HG02943 (cell line): ENCODE data around the gene GABARAP.

Experiments
- ATAC-seq: cut with Tn5 transposase; IDR thresholded peaks from one replicate; pipeline ENCODE4 v1.9.1; 2021; ENCODE audit warnings: mild to moderate bottlenecking, low read depth, moderate library complexity; ENCODE audit not compliant: unreplicated experiment

GABARAP gene

DNA sequence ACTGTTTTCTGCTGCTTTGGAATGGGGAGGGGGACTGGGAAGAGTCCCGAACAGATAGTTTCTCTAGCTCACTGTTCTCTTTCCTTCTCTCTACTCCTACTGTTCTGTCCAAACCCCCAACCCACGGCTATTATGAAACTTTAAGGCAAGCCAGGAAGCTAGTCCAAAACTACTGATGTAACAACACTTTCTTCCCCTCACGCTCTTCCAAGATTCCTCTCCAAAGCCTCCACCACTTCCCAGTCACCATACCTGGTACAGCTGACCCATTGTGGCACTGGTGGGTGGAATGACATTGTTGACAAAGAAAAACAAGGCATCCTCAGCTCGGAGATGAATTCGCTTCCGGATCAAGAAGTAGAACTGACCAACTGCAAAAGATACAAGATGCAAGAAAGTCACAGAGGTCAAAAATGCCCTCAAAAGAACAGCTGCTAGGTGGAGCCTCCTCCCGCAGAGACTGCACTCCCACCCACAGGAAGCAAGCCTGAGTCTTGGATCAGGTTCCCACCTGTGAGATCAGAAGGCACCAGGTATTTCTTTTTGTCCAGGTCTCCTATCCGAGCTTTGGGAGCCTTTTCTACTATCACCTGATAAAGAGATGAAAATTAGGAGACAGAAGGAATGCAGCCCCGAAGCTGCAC, 1.0 kb downstream of the GABARAP start:
- no peak for ATAC-seq

DNA sequence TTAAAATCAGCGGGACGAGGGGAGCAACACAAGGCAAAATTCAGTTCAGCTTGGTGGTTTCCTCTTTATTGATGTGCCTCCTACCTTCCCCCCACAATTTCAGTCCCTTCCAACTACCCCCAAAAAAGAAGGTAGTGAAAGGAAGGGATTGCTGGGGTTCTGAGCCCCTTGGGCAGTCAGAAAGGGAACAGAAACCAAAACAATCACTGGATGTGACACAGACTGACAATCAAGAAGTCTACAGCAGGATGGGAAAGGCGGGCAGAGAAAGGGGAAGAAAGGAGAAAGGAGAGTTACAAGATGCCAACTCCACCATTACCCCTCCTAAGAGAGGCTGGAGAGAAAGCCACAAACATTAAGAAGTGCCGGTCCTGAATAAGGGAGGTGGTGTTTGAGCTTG, 1.9 kb downstream of the GABARAP start:
- ATAC-seq, result no peak

DNA sequence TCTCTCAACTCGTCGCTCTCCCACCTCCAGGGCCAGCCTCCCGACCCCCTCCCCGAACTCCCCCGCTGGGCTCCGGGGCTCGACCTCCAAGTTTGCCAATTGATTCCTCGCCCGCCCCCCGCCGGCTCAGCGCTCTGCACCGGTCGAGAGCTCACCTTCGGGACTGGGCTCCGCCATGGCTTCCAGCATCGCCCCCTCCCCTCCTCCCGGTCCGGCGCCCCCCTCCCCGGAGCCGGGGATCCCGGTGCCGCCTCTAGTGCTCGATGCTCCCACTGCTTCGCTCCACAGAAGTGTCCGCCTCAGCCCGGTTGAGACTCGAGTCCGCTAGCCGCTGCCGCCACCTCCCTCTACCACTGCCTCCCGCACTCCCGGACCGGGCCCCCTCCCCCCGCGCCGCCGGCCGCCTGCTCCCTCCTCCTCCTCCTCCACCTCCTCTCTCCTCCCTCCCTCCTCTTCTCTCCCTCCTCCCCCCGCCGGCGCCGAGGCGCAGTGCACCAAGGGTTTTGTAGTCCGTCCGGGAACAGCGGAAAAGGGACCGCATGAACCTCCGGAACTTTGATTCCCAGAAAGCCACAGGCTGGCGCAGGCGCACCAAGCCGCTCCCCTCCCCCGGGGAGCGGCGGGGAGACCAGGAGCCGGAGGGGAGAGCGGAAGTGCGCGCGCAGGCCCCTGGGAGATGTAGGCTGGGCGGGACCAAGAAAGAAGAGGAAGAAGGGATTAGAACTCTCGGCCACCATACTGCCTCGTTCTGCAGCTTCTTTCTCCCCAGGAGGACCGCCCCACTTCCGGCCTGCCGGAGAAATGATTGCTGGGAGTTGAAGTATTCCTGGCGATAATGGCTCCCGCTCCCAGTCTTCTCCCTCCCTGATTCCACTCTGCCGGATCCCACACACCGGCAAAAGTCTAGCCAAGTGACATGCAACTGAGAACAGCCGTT, 2.9 kb downstream of the GABARAP start, which contains the start of gene PHF23:
TSS of gene PHF23 (minus strand) at position 367 of the 937 bp plus-strand sequence. CDS start at position 189, 178 bp downstream.
- ATAC-seq, result peak; percentile 52

DNA sequence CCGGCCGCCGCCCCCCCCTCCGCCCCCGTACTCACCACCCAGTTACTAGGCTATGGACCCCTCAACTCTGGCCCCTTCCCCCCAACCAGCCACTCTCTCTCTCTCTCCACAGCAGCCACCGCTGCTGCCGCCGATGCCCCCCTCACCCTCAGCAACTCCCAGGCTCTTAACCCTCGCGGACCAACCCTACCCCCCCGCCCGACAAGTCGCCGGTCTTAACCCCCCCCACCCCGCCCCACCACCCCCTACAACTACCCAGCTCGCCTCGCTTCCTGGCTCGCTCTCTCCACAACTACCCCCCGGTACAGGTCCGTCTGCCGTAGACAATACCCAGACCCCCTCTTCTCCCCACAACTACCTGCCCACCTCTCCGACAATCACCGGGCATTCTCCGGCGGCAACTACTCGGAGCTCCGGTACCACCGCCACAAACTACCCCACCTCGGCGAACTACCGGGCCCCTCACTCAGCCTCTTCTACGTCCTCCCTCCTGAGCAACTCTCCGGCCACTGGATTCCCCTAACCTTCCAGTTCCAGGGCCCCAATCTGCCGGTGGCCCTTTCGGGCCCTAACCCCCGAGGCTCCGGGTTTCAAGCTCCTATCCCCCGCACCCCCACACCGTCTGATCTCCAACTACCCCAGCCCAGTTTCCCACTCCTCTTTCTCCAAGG, 3.7 kb downstream of the GABARAP start:
- ATAC-seq, result no peak

DNA sequence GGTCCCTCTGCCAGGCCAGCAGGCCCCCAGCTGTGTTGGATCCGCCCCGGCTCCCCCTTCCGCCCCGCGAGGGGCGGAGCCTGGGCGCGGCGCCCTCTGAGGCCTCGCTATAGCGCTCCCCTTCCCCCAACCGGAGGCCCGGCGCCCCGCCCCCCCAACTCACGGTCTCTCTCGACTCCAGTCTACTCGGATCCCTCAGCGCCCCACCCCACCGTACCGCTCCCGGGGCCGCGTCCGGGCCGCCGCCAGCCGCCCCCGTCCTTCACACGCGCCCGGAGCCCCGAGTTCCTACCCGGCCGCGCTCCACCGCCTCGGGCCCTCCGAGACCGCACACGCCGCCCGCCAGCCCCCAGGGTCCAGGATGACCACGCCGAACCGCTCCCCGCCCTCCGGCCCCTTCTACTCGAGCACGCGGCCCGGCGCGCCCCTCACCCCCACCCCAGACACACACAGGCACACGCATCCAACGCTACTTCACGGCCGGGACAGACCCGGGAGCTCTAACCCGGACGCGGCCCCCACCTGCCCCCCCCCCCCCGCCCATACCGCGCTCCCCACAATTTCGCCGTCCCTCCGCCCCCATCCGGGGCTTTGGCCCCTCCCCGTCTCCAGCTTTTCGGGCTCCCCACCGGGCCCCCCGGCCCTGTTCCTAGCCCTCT, 4.4 kb downstream of the GABARAP start:
- no peak for ATAC-seq

DNA sequence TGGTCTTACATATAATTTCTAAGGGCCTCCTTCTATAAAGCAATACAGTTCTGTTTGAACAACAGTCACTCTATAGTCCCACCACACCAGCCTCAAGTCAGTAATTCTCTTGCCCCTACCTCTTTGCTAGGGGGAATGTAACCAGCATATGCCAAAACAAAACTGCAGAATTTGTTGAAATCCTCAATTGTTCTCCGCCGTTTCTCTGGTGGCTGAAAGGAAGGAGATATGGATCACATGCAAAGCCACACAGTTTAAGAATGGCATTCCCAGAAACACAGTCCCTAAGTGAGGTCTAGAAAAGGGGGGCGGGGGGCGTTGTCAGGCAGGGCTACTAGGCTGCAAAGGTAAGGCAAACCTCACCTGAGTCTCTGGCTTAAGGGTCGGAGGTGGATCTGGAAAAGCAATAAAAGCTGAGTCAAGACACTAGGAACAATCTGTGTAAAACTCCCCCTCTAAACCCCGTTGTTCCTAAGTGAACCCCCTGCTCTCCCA, 4.9 kb downstream of the GABARAP start:
- no peak for ATAC-seq

DNA sequence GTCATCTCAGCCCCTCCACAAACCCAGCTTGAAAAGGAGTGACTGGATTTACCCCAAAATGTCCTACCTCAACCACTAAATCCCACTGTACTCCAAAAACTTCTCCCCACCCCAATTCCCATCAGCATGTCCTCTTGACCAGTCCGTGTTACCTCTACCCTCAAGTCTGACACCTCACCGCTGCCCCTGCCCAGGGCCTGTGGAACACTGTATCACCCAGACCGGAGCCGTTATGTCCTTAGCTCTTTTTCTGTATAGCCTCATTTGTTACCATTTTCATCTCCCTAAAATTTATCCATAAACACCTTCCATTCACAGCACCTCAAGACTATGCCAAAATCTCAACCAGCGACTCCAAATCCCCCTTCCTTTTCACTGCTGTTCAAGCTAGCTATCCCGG, 5.4 kb downstream of the GABARAP start:
- ATAC-seq, result no peak

DNA sequence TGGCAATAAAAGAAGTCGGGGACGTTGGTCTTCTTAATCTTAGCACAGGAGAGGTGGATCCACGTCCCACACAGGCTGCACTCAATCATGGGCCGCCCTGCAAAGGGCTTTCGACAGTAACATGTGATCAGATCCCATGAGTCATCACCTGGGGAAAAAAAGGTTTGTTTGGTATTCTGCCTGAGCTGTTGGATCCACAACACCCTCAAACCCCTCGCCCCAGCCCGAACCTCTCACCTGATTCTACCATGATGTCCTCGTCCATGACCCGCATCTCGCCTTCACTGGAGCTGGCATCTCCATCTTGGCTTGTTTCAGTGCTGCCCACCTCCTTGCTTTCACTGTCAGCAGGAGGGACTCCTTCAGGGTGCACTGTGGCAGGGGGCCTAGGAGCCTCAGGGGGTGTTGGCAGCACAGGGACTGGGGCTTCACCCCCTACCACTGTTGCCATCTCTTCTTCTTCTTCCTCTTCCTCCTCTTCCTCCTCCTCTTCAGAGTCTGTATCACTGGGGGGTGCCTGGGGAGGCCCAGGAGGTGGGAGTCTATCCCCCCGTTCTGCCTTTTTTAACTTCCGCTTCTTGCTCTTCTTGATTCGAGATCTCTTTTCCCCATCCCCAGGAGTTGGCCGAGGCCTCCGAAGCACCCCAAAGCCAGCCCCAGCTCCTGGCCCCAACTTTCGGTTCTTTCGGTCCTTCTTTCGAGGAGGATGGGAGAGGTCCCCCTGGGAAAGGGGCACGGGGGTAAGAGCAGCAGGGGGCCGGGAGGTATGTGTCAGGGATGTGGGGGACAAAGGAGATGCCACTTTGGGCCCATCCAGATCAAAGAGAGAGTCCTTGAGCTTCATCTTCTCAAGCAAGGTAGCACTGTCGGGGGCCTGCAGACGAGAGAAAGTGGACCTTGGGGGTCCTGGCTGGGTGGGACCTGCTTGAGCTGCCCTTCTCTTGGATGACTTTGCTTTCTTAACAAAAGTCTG, 6.3 kb downstream of the GABARAP start:
- ATAC-seq, result no peak

DNA sequence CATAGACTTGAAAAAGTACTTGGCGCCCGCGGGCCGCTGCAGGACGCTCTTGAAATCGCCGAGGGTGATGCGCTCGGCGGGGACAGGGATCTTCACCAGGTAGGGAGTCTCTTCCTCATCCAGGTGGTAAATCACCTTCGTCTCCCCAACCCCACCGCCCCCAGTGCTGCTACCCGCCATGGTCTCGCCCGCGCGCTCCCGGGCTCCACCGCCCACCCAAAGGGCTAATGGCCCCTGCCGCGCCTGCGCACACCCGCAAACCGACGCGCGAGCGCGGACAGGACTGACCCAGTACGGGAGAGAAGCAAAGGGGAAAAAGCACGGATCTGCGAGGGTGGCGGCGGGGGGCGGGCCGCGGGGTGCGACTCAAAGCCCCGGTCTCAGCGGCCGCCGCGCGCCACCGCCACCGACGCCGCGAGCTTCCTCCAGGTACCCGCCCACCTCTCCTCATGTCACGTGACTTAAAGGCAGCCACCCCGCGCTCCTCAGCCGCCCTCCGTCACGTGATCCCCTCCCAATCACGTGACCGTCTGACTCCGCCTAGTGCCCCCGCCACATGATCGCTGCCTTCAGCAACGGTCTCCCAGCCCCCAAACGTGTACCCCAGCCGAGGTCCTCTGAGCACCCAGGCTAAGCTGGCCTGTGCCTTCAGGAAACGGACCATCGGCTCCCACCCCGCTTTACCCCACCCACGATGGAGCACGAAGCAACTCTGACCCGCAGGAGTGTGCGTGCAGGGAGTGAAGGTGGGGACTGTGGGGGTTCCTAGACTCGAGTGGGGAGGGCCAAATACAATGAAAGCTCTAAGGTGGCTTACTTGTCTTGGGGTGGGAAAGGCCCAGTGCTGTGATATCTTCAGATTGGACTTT, 7.9 kb downstream of the GABARAP start, which contains the start of gene DVL2:
TSS of gene DVL2 (minus strand) at position 435 of the 869 bp plus-strand sequence. CDS start at position 180, 255 bp downstream.
- ATAC-seq, result peak; percentile 49

DNA sequence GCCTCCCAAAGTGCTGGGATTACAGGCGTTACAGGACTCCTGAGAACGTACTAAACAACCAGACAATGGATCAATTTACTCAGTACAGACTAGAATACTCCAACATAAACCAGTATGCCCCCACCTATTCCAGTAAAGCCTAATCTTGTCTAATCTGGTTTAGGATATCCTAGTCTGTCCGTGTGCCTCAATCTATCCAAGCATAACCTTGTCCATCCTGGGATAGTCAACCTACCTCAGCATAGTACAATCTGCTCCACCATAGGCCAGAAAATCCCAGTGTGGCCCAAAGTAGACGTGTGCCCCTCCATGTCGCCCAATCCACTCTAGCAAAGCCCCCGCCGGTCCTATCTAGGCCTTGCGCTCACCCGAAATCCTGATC, 8.6 kb downstream of the GABARAP start:
- ATAC-seq, result no peak

DNA sequence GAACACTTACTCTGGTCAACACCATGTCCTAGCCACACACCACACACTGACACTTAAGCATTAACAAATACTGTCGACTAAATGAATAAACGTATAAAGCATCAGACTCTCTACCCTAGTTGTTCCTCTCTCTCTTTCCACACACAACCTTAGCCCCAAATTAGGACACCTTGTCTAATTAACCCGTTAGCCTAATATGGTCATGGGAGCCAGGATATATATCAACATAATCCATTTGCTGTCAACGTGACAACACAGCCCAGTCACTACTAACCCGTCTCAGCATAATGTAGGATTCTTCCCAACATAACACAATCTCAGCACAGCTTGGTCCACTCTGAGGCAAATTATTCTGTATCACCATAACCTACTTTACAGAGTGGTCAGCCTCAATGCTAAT, 10.1 kb downstream of the GABARAP start:
- no peak for ATAC-seq

DNA sequence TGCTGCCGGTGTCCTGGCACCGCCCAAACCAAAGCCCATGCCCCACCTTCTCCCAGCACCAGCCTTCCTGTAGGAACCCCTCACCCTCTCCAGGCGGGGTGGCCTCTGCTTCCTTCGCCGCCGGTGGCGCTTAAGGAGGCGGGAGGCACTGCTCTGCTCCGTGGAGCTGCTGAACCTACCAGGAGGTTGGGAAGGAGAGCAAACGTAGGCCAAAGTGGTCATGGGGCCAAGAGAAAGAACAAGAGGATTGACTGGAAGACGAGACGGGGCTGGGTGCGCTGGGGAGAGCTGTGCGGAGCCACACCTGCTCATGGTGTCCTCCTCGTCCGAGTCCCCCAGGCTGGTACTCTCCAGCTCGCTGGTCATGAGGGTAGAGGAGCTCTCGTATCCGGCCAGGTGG, 12.7 kb downstream of the GABARAP start:
- ATAC-seq, result no peak

DNA sequence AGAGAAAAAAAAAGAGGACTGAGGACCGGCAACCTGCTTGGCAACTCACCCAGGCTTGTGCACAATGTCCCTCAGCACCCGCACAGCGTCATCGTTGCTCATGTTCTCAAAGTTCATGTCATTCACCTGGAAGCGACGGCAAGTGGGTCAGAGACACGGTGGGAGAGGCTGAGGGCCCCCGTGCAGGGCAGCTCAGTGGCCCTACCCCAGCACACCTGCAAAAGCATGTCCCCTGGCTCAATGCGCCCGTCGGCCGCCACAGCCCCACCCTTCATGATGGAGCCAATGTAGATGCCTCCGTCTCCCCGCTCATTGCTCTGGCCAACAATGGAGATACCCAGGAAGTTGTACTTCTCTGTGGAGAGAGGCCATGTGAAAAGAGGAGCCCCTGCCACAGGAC, 13.3 kb downstream of the GABARAP start:
- ATAC-seq, result no peak

DNA sequence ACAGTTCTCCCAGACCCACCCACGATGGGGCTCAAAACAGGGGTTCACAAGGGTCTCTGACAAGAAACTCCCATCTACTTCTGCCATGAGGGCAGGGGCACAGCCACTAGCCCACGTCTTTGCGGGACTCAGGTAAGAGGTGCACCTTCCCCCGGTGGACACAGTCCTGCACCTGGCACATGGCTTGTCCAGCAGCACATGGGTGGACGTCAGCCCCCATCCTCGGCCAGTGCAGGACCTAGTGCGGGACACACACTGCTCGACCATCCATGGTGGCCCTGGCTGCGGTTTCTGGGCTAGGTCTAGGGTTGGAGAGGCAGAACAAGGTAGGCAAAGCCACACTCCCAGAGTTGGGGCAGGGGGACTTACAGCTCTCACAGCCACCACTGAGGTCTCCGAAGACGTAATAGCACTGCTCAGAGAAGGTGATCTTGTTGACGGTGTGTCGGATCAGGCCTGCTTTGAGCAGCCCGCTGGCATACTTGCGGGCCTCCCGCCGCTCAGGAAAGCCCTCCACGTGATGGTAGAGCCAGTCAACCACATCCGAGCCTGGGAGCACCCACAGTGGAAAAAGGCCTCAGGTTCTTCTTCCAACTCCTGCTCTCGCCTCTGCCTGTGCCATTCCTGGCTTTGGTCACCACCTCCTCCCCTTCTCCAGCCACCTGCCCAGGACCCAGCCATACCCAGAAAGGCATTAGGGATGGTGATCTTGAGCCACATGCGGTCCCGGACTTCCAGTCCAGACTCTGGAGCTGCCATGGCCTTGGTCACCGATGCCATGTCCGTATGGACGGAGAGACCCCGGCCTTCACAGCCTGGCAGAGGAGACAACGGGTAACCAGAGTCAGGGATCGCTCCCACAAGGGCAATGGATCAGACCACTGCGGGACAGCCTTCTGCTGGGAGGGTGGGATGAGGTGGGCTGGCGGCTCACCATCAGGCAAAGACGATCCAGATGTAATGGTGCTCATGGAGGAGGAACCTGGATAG, 15.2 kb downstream of the GABARAP start:
- no peak for ATAC-seq

DNA sequence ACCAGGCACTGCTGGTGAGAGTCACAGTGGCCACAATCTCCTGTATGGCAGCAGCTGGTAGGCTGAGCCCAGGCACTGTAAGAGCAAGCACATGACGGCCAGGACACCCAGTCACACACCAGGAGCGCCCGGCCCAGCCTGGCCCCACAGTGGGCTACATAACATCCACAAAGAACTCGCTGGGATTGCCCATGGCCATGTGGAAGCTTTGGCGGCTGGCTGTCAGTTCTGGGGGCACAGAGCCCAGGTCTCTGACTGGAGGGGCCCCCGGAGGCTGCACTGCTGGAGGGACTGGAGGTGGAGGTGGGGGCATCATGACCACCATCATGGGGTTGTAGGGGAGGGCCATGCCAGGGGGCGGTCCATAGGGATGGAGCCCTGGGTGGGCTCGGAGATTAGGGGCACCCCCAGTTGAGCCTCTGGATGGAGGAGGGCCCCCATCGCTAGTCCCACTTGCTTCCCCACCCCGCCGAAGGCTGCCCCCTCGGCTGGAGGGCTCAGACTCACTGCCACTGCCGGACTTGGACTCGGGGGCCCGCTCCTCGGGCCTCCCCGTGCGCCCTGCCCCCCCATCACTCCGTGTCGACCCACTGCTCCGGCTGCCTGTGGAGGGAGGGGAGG, 16.4 kb downstream of the GABARAP start:
- ATAC-seq, result no peak

DNA sequence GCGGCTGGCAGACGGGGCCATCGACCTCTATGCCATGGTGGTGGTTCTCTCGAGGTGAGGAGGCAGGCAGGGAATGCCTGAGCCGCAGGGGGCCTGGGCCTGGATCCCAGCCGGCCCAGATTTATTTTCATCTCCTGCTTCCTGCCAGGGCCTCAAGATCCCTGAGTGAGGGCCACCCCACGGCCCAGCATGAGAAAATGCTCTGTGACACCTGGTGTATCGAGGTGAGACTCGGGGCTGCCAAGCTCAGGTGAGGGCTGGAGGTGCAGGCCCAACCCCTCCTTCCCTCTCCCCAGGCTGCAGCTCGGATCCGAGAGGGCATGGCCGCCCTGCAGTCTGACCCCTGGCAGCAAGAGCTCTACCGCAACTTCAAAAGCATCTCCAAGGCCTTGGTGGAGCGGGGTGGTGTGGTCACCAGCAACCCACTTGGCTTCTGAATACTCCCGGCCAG, 17.6 kb downstream of the GABARAP start:
- ATAC-seq, result no peak

DNA sequence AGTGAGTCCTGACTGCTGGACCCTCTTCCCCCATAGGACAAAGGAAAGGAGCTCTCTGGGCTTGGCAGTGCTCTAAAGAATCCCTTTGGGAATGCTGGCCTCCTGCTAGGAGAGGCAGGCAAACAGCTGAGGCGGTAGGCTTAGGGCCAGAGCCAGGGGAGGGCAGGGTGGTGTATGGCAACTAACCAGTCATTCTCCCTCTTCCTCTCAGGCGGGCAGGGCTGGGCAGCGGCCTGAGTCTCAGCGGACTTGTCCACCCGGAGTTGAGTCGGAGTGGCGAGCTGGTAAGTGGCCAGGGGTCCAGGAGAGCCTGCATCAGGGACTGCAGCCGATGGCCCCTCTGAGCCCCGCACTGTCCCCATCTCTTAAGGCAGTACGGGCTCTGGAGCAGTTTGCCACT, 18.1 kb downstream of the GABARAP start:
- ATAC-seq, result no peak
